Measurements from ENCODE around the gene MRTFB. TPM values are rescaled to one million over a fixed set of nuclear protein-coding genes. Genes with fewer than 3 reads are reported as not detected.

The MRTFB gene
- total RNA-seq, 4 donors from 2014 or later = 43.6 to 197 (median 65.5) TPM

GRCh38 chr16:14100825-14101224 lies 29.7 kb downstream of the MRTFB start:
- 90% methylated on average over 2 of the region's 2 CpGs for WGBS
- Histone ChIP-seq H3K27me3 (no peaks in the 10 kb centered on the region), H3K27ac (no peak overlapping the region), H3K9me3 (no peaks in the 10 kb centered on the region), H3K36me3 (no peaks in the 10 kb centered on the region), H3K4me3 (no peak overlapping the region), H3K4me1 (peaks cover 54% of the 10 kb centered on the region)
- DNase-seq (ENCODE audit: low spot score in 2 of 2) = no peak
- TF ChIP-seq EP300 (IDR thresholded peaks at IDR 0.05) (no peak), POLR2A (IDR thresholded peaks at IDR 0.05) (no peak), POLR2AphosphoS5 (IDR thresholded peaks at IDR 0.05) (no peak), CTCF (IDR thresholded peaks at IDR 0.05) (no peak)

- Histone ChIP-seq H3K4me3 (no peak overlapping the region), H3K36me3 (no peaks in the 10 kb centered on the region), H3K27me3 (no peaks in the 10 kb centered on the region), H3K9me3 (no peaks in the 10 kb centered on the region), H3K4me1 (peaks cover 52% of the 10 kb centered on the region), H3K27ac (no peak overlapping the region)
- TF ChIP-seq EP300 (IDR thresholded peaks at IDR 0.05) (no peak), CTCF (IDR thresholded peaks at IDR 0.05) (no peak), POLR2AphosphoS5 (IDR thresholded peaks at IDR 0.05) (no peak), POLR2A (IDR thresholded peaks at IDR 0.05) (no peak)
- DNase-seq (ENCODE audit: low spot score in 2 of 2) = no peak
Measured at GRCh38 chr16:14101415-14101814, 30.3 kb downstream of the MRTFB start.

GRCh38 chr16:14102925-14103720 lies 32.0 kb downstream of the MRTFB start:
- Histone ChIP-seq H3K4me1 (peaks cover 35% of the 10 kb centered on the region), H3K4me3 (no peak overlapping the region), H3K27me3 (no peaks in the 10 kb centered on the region), H3K9me3 (no peaks in the 10 kb centered on the region), H3K36me3 (no peaks in the 10 kb centered on the region), H3K27ac (no peak overlapping the region)
- DNase-seq (ENCODE audit: low spot score in 2 of 2) = no peak
- TF ChIP-seq POLR2AphosphoS5 (IDR thresholded peaks at IDR 0.05) (no peak), CTCF (IDR thresholded peaks at IDR 0.05) (no peak), POLR2A (IDR thresholded peaks at IDR 0.05) (no peak), EP300 (IDR thresholded peaks at IDR 0.05) (no peak)
- WGBS = 82% methylated on average over 2 of the region's 2 CpGs

GRCh38 chr16:14104066-14104465 lies 32.9 kb downstream of the MRTFB start:
- H3K9me3 ChIP-seq = no peaks in the 10 kb centered on the region
- DNase-seq (ENCODE audit: low spot score in 2 of 2) = no peak
- no peaks in the 10 kb centered on the region for H3K27me3 ChIP-seq
- TF ChIP-seq POLR2AphosphoS5 (IDR thresholded peaks at IDR 0.05) (no peak), CTCF (IDR thresholded peaks at IDR 0.05) (no peak), EP300 (IDR thresholded peaks at IDR 0.05) (no peak), POLR2A (IDR thresholded peaks at IDR 0.05) (no peak)
- no peak overlapping the region for H3K4me3 ChIP-seq
- peaks cover 26% of the 10 kb centered on the region for H3K4me1 ChIP-seq
- H3K27ac ChIP-seq = no peak overlapping the region
- H3K36me3 ChIP-seq = no peaks in the 10 kb centered on the region

GRCh38 chr16:14105760-14106375 lies 34.7 kb downstream of the MRTFB start:
- Histone ChIP-seq H3K4me1 (peaks cover 33% of the 10 kb centered on the region), H3K27ac (no peak overlapping the region), H3K27me3 (no peaks in the 10 kb centered on the region), H3K36me3 (no peaks in the 10 kb centered on the region), H3K4me3 (no peak overlapping the region), H3K9me3 (no peaks in the 10 kb centered on the region)
- WGBS = 91% methylated on average over 3 of the region's 3 CpGs
- TF ChIP-seq EP300 (IDR thresholded peaks at IDR 0.05) (no peak), POLR2AphosphoS5 (IDR thresholded peaks at IDR 0.05) (no peak), POLR2A (IDR thresholded peaks at IDR 0.05) (no peak), CTCF (IDR thresholded peaks at IDR 0.05) (no peak)
- no peak for DNase-seq (ENCODE audit: low spot score in 2 of 2)

Measured in suprapubic skin (tissue), 4 donors.